ENCODE measurements around the gene SLX9. TPM values are rescaled to one million over a fixed set of nuclear protein-coding genes. Genes with fewer than 3 reads are reported as not detected.

SLX9 gene
- total RNA-seq, 1 donor from 2014 or later, result 0.75 TPM

DNA sequence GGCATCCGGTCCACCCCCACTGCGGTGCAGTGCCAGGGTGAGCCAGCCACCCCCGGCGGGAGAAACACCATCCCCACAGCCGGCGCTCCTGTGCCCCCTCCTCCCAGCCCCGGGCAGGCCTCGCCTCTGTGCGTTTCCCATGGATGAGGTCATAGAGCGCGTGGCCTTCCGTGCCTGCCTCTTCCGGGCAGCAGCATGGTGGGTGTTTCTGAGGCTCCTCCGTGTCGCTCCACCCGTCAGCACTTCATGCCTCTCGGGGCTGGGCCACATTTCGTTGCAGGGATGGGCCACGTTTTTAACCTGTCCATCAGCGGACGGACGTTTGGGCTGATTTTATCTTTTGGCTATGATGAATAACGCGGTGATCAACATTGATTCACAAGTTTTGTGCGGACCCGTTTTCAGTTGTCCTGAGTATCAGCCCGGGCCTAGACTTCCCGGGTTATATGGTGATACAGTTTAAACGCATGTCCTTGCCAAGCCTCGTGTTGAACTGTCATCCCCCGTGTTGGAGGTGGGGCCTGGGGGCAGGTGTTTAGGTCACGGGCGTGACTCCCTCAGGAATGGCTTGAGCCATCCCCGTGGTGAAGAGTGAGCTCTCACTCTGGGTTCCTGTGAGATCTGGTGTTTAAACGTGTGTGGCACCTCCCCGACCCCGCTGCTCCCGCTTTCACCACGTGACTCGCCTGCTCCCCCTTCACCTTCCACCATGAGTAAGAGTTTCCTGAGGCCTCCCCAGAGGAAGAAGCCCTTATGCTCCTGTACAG lies 64.8 kb downstream of the SLX9 start:
- H3K4me1 ChIP-seq, result peaks cover 17 to 35% of the 10 kb centered on the region in 2 donors
- TF ChIP-seq, protein P1, sequence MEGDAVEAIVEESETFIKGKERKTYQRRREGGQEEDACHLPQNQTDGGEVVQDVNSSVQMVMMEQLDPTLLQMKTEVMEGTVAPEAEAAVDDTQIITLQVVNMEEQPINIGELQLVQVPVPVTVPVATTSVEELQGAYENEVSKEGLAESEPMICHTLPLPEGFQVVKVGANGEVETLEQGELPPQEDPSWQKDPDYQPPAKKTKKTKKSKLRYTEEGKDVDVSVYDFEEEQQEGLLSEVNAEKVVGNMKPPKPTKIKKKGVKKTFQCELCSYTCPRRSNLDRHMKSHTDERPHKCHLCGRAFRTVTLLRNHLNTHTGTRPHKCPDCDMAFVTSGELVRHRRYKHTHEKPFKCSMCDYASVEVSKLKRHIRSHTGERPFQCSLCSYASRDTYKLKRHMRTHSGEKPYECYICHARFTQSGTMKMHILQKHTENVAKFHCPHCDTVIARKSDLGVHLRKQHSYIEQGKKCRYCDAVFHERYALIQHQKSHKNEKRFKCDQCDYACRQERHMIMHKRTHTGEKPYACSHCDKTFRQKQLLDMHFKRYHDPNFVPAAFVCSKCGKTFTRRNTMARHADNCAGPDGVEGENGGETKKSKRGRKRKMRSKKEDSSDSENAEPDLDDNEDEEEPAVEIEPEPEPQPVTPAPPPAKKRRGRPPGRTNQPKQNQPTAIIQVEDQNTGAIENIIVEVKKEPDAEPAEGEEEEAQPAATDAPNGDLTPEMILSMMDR (IDR thresholded peaks at IDR 0.05), result no peak
- intact Hi-C loops (cut with DNase I), result loop anchor here (5.0 kb wide), 1 partner anchor 68 kb away; the partner anchor contains the start of gene ADARB1
- DNase-seq (ENCODE audit: low spot score in 2 of 2), result peak in 1 of 2 donors; percentile 58
- no peak overlapping the region for H3K4me3 ChIP-seq
- no peaks in the 10 kb centered on the region for H3K36me3 ChIP-seq
- H3K27ac ChIP-seq, result peak overlapping the region; percentile 82 to 91
- no peaks in the 10 kb centered on the region for H3K27me3 ChIP-seq
- H3K9me3 ChIP-seq, result peaks cover 0 to 6% of the 10 kb centered on the region in 2 donors

DNA sequence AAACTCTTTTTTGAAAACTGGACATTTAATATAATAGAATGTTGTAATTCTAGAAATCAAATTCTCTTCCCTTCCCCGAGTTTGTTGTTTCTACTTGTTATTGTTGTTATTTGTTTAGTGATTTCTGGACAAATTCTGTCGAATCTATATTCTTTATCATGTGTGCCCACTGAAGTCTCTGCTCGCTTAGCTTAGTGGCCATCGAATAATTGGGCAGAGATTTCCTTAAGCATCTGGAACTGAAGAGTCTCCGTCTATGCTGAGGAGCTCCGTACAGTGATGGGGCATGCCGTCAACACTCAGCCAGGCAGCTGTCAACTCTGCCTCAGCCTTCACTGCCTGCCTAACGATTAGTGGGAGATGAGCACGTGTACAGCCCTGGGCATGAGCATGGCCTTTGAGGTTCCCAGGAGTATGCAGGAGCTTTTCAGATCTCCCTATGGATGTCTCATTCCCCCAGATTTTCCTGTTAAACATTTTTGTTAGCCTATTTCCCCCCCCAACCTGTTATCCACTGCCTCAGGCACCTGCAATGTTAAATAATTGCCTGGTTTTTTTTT lies 66.8 kb downstream of the SLX9 start:
- H3K27me3 ChIP-seq, result no peaks in the 10 kb centered on the region
- intact Hi-C loops (cut with DNase I), result no loop called here
- TF ChIP-seq, protein P1 (IDR thresholded peaks at IDR 0.05), result no peak
- H3K4me3 ChIP-seq, result no peak overlapping the region
- H3K36me3 ChIP-seq, result no peaks in the 10 kb centered on the region
- H3K9me3 ChIP-seq, result peaks cover 0 to 6% of the 10 kb centered on the region in 2 donors
- no peak overlapping the region for H3K27ac ChIP-seq
- H3K4me1 ChIP-seq, result peaks cover 8 to 15% of the 10 kb centered on the region in 2 donors
- no peak for DNase-seq (ENCODE audit: low spot score in 2 of 2)

DNA sequence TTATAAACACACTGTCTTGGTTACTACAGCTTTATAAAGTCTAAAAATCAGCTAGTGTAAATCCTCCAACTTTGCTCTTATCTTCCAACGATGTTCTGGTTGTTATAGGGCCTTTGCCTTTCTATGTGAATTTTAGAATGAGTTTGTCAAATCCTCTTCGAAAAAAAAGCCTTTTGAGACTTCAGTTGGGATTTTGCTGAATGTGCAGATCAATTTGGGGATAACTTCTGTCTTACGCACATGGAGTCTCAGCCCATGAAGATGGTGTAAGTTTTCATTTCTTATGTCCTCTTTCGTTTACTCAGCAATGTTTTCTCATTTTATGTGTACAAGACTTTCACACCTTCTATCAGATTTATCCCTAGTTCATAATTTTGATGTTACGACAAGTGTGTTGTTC lies 69.8 kb downstream of the SLX9 start:
- Histone ChIP-seq H3K4me1 (peaks cover 9 to 22% of the 10 kb centered on the region in 2 donors), H3K4me3 (no peak overlapping the region), H3K27me3 (no peaks in the 10 kb centered on the region), H3K9me3 (peaks cover 0 to 6% of the 10 kb centered on the region in 2 donors), H3K36me3 (no peaks in the 10 kb centered on the region), H3K27ac (no peak overlapping the region)
- intact Hi-C loops (cut with DNase I), result no loop called here
- TF ChIP-seq, protein P1 (IDR thresholded peaks at IDR 0.05), result no peak
- no peak for DNase-seq (ENCODE audit: low spot score in 2 of 2)

DNA sequence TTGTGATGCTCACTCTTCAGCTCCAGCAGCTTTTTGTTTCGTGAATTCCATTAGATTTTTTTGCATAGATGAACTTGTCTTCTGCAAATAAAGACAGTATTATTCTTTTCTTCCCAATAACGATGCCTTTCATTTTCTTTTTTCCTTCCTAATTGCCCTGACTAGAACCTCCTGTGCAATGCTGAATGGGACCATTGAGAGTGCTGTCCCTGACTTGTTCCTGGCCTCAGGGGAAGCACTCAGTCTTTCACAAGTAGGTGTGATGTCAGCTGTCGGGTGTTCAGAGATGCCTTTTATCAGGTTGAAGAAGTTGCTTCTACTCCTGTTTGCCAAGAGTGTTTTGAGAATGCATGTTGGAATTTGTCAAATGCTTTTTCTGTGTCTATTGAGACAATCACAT lies 70.3 kb downstream of the SLX9 start:
- peaks cover 0 to 6% of the 10 kb centered on the region in 2 donors for H3K9me3 ChIP-seq
- TF ChIP-seq, protein P1 (IDR thresholded peaks at IDR 0.05), result no peak
- no peak for DNase-seq (ENCODE audit: low spot score in 2 of 2)
- no peak overlapping the region for H3K4me3 ChIP-seq
- intact Hi-C loops (cut with DNase I), result no loop called here
- no peak overlapping the region for H3K27ac ChIP-seq
- H3K4me1 ChIP-seq, result peaks cover 9 to 22% of the 10 kb centered on the region in 2 donors
- no peaks in the 10 kb centered on the region for H3K36me3 ChIP-seq
- H3K27me3 ChIP-seq, result no peaks in the 10 kb centered on the region

DNA sequence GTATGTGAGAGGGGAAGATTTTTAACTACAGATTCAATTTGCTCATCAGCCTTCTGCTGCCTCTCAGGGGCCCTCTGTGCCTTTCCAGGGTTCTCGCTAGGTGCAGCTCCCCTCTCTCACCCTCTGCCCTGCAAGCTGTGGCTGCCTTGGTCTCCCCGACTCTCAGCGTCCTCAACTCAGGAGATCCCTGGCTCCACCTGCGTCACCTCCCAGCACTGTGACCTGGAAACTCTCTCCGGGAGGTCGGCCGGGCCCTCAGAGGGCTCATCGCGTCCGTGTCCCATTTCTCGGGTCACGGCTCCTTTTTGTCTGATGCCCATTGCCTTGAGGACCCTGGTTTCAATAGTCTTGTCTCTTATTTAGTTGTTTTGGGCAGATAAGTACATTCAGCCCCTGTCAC lies 71.0 kb downstream of the SLX9 start:
- peak overlapping the region in 1 of 2 donors; percentile 17 for H3K27ac ChIP-seq
- TF ChIP-seq, protein P1 (IDR thresholded peaks at IDR 0.05), result no peak
- intact Hi-C loops (cut with DNase I), result no loop called here
- H3K4me1 ChIP-seq, result peaks cover 9 to 22% of the 10 kb centered on the region in 2 donors
- H3K27me3 ChIP-seq, result no peaks in the 10 kb centered on the region
- no peak overlapping the region for H3K4me3 ChIP-seq
- H3K36me3 ChIP-seq, result no peaks in the 10 kb centered on the region
- H3K9me3 ChIP-seq, result peaks cover 0 to 2% of the 10 kb centered on the region in 2 donors
- DNase-seq (ENCODE audit: low spot score in 2 of 2), result peak in 1 of 2 donors; percentile 59
